Thyroid gland (tissue), 4 donors: ENCODE measurements around the gene TIMP4. TPM values are rescaled to one million over a fixed set of nuclear protein-coding genes. Genes with fewer than 3 reads are reported as not detected.

Source experiments
- DNase-seq, 2 donors: peaks; one replicate each; pipeline ENCODE4 v3.0.0-alpha.2; 2019
- H3K27ac ChIP-seq, 3 donors: fragments of 200-600 bp; sonication (generic); 1 replicate in 2 of 3; 2 replicates in 1 of 3; pipeline ENCODE4 v1.5.1; 2016 to 2019; ENCODE audit warnings: mild to moderate bottlenecking in 1 of 3, moderate library complexity in 1 of 3
- H3K27me3 ChIP-seq: fragments of 200-600 bp; sonication (generic); one replicate; pipeline ENCODE4 v1.5.1; 2019
- H3K36me3 ChIP-seq, 2 donors: fragments of 200-600 bp; sonication (generic); one replicate each; pipeline ENCODE4 v1.5.1; 2016 to 2019
- H3K4me1 ChIP-seq, 2 donors: fragments of 200-600 bp; sonication (generic); one replicate each; pipeline ENCODE4 v1.5.1; 2017 to 2019
- H3K4me3 ChIP-seq, 3 donors: fragments of 200-600 bp; sonication (generic); replicated peaks in 1 of 3; 1 replicate in 2 of 3; 2 replicates in 1 of 3; pipeline ENCODE4 v1.5.1; 2016; ENCODE audit warnings: mild to moderate bottlenecking in 1 of 3
- H3K9me3 ChIP-seq: fragments of 200-600 bp; sonication (generic); one replicate; pipeline ENCODE4 v1.5.1; 2017
- POLR2A ChIP-seq, 2 donors: fragments of 450-650 bp; IDR thresholded peaks; one replicate each; pipeline ENCODE4 v1.6.1; 2017; ENCODE audit warnings: antibody characterized with exemption in 2 of 2, mild to moderate bottlenecking in 2 of 2, moderate library complexity in 1 of 2
- WGBS, 2 donors: methylation state at CpG; one replicate each; pipeline ENCODE4 v1.1.5; 2017; 5-methylcytosine and 5-hydroxymethylcytosine counted together
- intact Hi-C: fragments of 100-400 bp; cut with DNase I; formaldehyde crosslinking; loops from one replicate; pipeline ENCODE4 v1.15.1; 2023
- total RNA-seq, 4 donors: library from RNA; depleted of rRNA; stranded (reverse); fragments of >200 nt; gene quantifications; one replicate each; pipeline ENCODE4 v1.2.3, GENCODE V29; 2016
- TF ChIP-seq, protein P1 (sequence below), 6 experiments: fragments of 200-600 bp in 3 of 6; fragments of 450-650 bp in 3 of 6; sonication (generic) in 3 of 6; IDR thresholded peaks; one replicate each; pipeline ENCODE4 v1.5.1; 2016 to 2019; ENCODE audit warnings: antibody characterized with exemption in 6 of 6, mild to moderate bottlenecking in 2 of 6, inconsistent platforms in 1 of 6, moderate library complexity in 1 of 6

Gene TIMP4
- total RNA-seq, 4 donors from 2014 or later, result 25.4 to 35.3 (median 32.6) TPM

DNA sequence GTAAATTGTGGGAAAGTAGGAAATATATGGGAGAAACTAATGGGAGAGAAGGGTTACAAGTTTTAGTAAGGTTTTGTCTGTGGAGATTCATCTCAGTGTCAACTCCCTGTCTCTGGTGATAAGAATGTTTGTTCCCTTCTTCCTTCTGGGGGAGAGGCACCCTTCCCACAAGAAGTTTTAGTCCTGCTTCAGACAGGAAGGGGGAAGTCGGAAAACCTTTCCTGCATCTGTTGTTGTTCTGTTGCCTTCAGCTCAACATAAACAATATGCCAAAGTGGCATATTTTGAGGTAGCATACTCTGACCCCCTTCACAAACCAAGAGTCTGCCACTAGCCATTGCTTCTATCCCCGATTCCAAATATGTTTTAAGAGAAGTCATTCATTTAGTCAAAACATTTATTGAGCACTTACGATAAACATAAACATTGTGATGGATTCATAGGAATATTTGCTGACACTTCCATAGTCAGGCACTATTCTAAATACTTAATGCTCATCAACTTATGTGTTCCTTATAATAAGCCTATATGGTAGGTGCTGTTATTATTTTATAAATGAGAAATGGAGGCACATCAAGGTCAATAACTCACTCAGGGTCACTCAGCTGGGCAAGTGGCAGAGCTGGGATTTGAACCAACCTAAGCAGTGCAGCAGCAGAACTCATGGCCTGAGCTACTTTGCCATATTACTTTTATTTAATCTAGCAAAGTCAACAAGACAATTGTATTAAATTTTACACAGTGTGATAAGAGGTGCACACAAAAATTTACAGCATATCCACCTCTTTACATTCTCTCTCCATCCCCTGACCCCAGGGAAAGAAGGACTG, 34.2 kb upstream of the TIMP4 start:
- intact Hi-C loops, result no loop called here
- H3K27ac ChIP-seq, result peak overlapping the region in 2 of 3 donors; percentile 4 to 68
- H3K27me3 ChIP-seq, result no peaks in the 10 kb centered on the region
- no peaks in the 10 kb centered on the region for H3K36me3 ChIP-seq
- H3K9me3 ChIP-seq, result no peaks in the 10 kb centered on the region
- WGBS, 2 donors, result 92 to 93% methylated on average over 3 of the region's 3 CpGs
- TF ChIP-seq, protein P1, sequence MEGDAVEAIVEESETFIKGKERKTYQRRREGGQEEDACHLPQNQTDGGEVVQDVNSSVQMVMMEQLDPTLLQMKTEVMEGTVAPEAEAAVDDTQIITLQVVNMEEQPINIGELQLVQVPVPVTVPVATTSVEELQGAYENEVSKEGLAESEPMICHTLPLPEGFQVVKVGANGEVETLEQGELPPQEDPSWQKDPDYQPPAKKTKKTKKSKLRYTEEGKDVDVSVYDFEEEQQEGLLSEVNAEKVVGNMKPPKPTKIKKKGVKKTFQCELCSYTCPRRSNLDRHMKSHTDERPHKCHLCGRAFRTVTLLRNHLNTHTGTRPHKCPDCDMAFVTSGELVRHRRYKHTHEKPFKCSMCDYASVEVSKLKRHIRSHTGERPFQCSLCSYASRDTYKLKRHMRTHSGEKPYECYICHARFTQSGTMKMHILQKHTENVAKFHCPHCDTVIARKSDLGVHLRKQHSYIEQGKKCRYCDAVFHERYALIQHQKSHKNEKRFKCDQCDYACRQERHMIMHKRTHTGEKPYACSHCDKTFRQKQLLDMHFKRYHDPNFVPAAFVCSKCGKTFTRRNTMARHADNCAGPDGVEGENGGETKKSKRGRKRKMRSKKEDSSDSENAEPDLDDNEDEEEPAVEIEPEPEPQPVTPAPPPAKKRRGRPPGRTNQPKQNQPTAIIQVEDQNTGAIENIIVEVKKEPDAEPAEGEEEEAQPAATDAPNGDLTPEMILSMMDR (IDR thresholded peaks at IDR 0.05), result no peak
- TF ChIP-seq POLR2A (IDR thresholded peaks at IDR 0.05), result no peak
- no peak for DNase-seq
- peaks cover 43 to 44% of the 10 kb centered on the region in 2 donors for H3K4me1 ChIP-seq
- H3K4me3 ChIP-seq, result no peak overlapping the region

DNA sequence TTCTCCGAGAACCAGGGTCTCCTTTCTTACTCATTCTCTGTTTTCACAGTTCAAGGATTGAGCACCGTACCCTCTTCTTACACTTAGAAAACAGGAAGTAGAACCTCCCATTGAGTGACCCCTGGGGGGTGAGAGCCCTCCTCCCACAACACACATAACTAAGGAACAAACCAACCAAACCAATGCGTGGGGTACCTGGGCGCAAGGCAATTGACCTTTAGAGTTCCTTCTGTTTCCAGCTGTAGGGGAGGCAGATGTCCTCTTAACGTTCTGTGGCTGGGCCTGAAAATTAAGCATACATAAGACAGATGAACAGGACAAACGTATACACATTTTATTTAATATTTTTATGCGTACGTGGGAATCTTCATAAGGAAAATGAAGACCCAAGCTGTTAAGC, 33.5 kb upstream of the TIMP4 start:
- intact Hi-C loops, result no loop called here
- 94 to 96% methylated on average over 8 of the region's 8 CpGs for WGBS, 2 donors
- peaks cover 50 to 51% of the 10 kb centered on the region in 2 donors for H3K4me1 ChIP-seq
- no peaks in the 10 kb centered on the region for H3K36me3 ChIP-seq
- H3K4me3 ChIP-seq, result no peak overlapping the region
- no peak for DNase-seq
- no peaks in the 10 kb centered on the region for H3K27me3 ChIP-seq
- TF ChIP-seq, protein P1 (IDR thresholded peaks at IDR 0.05), result no peak
- TF ChIP-seq POLR2A (IDR thresholded peaks at IDR 0.05), result no peak
- no peak overlapping the region for H3K27ac ChIP-seq
- no peaks in the 10 kb centered on the region for H3K9me3 ChIP-seq

DNA sequence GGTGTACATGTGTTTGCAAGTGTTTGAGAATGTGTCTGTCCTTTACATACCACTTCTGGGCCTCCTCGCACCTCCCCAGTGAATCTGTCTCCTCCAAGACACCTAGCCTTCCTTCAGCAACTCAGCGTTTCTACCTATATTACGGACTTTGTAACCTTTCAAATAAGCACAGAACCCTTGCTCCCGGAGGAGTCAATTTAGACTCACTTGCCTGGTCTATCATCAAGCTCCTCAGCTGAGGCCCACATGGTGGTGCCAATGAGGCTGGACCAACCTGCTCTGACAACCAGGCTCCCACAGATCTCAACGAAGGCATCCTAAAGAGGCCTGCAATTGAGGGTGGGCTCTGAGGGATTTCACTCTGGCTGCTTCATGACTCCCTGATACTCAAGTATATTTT, 32.8 kb upstream of the TIMP4 start:
- Histone ChIP-seq H3K27me3 (no peaks in the 10 kb centered on the region), H3K27ac (no peak overlapping the region), H3K4me1 (peaks cover 55 to 57% of the 10 kb centered on the region in 2 donors), H3K36me3 (no peaks in the 10 kb centered on the region), H3K9me3 (no peaks in the 10 kb centered on the region), H3K4me3 (no peak overlapping the region)
- TF ChIP-seq, protein P1 (IDR thresholded peaks at IDR 0.05), result no peak
- no peak for TF ChIP-seq POLR2A (IDR thresholded peaks at IDR 0.05)
- DNase-seq, result no peak
- WGBS, 2 donors, result 93 to 96% methylated on average over 5 of the region's 5 CpGs
- intact Hi-C loops, result no loop called here

DNA sequence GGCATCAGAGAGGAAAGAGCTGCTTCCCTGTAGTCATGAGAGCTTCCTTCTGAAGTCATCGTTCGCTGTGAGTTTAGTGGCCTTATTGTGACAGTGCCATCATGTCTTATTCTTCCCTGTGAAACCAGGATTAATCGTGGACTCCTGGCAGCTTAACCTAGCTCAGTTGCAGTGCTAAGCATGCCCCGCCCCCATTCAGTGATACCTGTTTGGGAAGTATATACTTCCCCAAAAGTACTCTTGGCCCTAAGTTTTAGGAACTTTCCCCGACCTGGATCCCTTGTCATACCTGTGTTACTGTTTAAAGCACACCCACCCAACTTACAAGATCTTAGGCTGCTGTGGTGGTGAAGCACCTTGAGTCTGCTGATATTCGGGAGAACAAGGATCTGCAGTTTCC, 32.1 kb upstream of the TIMP4 start:
- intact Hi-C loops, result no loop called here
- WGBS, 2 donors, result 95 to 96% methylated on average over 6 of the region's 6 CpGs

More for the DNA sequence above, 32.1 kb upstream of the TIMP4 start:
- peak overlapping the region in 1 of 3 donors; percentile 83 for H3K27ac ChIP-seq
- H3K9me3 ChIP-seq, result no peaks in the 10 kb centered on the region
- TF ChIP-seq POLR2A (IDR thresholded peaks at IDR 0.05), result no peak
- TF ChIP-seq, protein P1 (IDR thresholded peaks at IDR 0.05), result no peak
- no peaks in the 10 kb centered on the region for H3K36me3 ChIP-seq
- H3K4me1 ChIP-seq, result peaks cover 55 to 58% of the 10 kb centered on the region in 2 donors
- no peak for DNase-seq
- no peaks in the 10 kb centered on the region for H3K27me3 ChIP-seq
- no peak overlapping the region for H3K4me3 ChIP-seq
